Right renal cortex interstitium (tissue), 3 donors: ENCODE measurements around the gene HEPN1. TPM values are rescaled to one million over a fixed set of nuclear protein-coding genes. Genes with fewer than 3 reads are reported as not detected.

Experiments used
- DNase-seq, 3 donors: peaks; one replicate each; pipeline ENCODE4 v3.0.0-alpha.2; 2013; ENCODE audit warnings: low read depth in 3 of 3, low spot score in 2 of 3
- polyA plus RNA-seq, 3 donors: library from polyadenylated mRNA; unstranded; fragments of 120-200 nt; gene quantifications; one replicate each; pipeline ENCODE4 v1.2.1, GENCODE V29; 2013; ENCODE audit not compliant: insufficient read length in 3 of 3

Gene HEPN1
- polyA plus RNA-seq, 3 donors = 0.96 to 1.8 (median 1.2) TPM

- DNase-seq = no peak
These were observed 34.7 kb upstream of the HEPN1 start for GRCh38 chr11:124884340-124884739.

GRCh38 chr11:124884869-124885479 is 34.1 kb upstream of the HEPN1 start:
- DNase-seq = no peak

- DNase-seq = no peak
These were observed 32.6 kb upstream of the HEPN1 start for GRCh38 chr11:124886476-124886875.

- no peak for DNase-seq
These were observed 31.9 kb upstream of the HEPN1 start for GRCh38 chr11:124886978-124887666.

- DNase-seq = no peak
These were observed 31.4 kb upstream of the HEPN1 start for GRCh38 chr11:124887667-124888013.

GRCh38 chr11:124889191-124890091 is 29.6 kb upstream of the HEPN1 start:
- DNase-seq = no peak

- no peak for DNase-seq
These were observed 28.9 kb upstream of the HEPN1 start for GRCh38 chr11:124890151-124890550.

- DNase-seq = no peak
These were observed 28.2 kb upstream of the HEPN1 start for GRCh38 chr11:124890683-124891372.

GRCh38 chr11:124891373-124891861 is 27.6 kb upstream of the HEPN1 start:
- DNase-seq = no peak

GRCh38 chr11:124892146-124892545 is 26.9 kb upstream of the HEPN1 start:
- no peak for DNase-seq

GRCh38 chr11:124892750-124893454 is 26.1 kb upstream of the HEPN1 start:
- DNase-seq = no peak

GRCh38 chr11:124893781-124894401 is 25.2 kb upstream of the HEPN1 start:
- DNase-seq = no peak

GRCh38 chr11:124894606-124895430 is 24.2 kb upstream of the HEPN1 start:
- DNase-seq = no peak

- no peak for DNase-seq
These were observed 23.5 kb upstream of the HEPN1 start for GRCh38 chr11:124895471-124895971.

- no peak for DNase-seq
These were observed 22.8 kb upstream of the HEPN1 start for GRCh38 chr11:124896071-124896750.

- DNase-seq = no peak
These were observed 22.1 kb upstream of the HEPN1 start for GRCh38 chr11:124896821-124897391.

- no peak for DNase-seq
These were observed 21.3 kb upstream of the HEPN1 start, which contains the start of gene ROBO4 for GRCh38 chr11:124897674-124898262. TSS of gene ROBO4 (minus strand) at chr11:124897865. CDS start at chr11:124897795, 70 bp downstream.
